Measurements from ENCODE around the gene ZNF462.

Gene ZNF462

GRCh38 chr9:106864373-106865143 is 1.6 kb downstream of the ZNF462 start:
- no peak for DNase-seq (ENCODE audit: low read depth)

GRCh38 chr9:106866243-106866642 is 3.3 kb downstream of the ZNF462 start:
- DNase-seq (ENCODE audit: low read depth), result no peak

- no peak for DNase-seq (ENCODE audit: low read depth)
Measured at GRCh38 chr9:106867286-106867685, 4.3 kb downstream of the ZNF462 start.

- DNase-seq (ENCODE audit: low read depth), result no peak
Measured at GRCh38 chr9:106868087-106868486, 5.1 kb downstream of the ZNF462 start.

- no peak for DNase-seq (ENCODE audit: low read depth)
Measured at GRCh38 chr9:106868565-106868964, 5.6 kb downstream of the ZNF462 start.

- no peak for DNase-seq (ENCODE audit: low read depth)
Measured at GRCh38 chr9:106869028-106869427, 6.1 kb downstream of the ZNF462 start.

GRCh38 chr9:106869458-106869857 is 6.5 kb downstream of the ZNF462 start:
- no peak for DNase-seq (ENCODE audit: low read depth)

- no peak for DNase-seq (ENCODE audit: low read depth)
Measured at GRCh38 chr9:106872641-106873040, 9.7 kb downstream of the ZNF462 start.

- no peak for DNase-seq (ENCODE audit: low read depth)
Measured at GRCh38 chr9:106874031-106874430, 11.1 kb downstream of the ZNF462 start.

- DNase-seq (ENCODE audit: low read depth), result no peak
Measured at GRCh38 chr9:106874652-106875051, 11.7 kb downstream of the ZNF462 start.

- no peak for DNase-seq (ENCODE audit: low read depth)
Measured at GRCh38 chr9:106875529-106875928, 12.6 kb downstream of the ZNF462 start.

GRCh38 chr9:106877345-106877744 is 14.4 kb downstream of the ZNF462 start:
- DNase-seq (ENCODE audit: low read depth), result no peak

GRCh38 chr9:106878081-106878837 is 15.3 kb downstream of the ZNF462 start:
- no peak for DNase-seq (ENCODE audit: low read depth)

GRCh38 chr9:106878934-106879333 is 16.0 kb downstream of the ZNF462 start:
- DNase-seq (ENCODE audit: low read depth), result no peak

GRCh38 chr9:106879439-106879882 is 16.5 kb downstream of the ZNF462 start:
- DNase-seq (ENCODE audit: low read depth), result no peak

- no peak for DNase-seq (ENCODE audit: low read depth)
Measured at GRCh38 chr9:106880081-106880480, 17.1 kb downstream of the ZNF462 start.

- no peak for DNase-seq (ENCODE audit: low read depth)
Measured at GRCh38 chr9:106880863-106881262, 17.9 kb downstream of the ZNF462 start.

- no peak for DNase-seq (ENCODE audit: low read depth)
Measured at GRCh38 chr9:106883030-106883429, 20.1 kb downstream of the ZNF462 start.

- DNase-seq (ENCODE audit: low read depth), result no peak
Measured at GRCh38 chr9:106883626-106884190, 20.7 kb downstream of the ZNF462 start.

GRCh38 chr9:106885451-106885850 is 22.5 kb downstream of the ZNF462 start:
- no peak for DNase-seq (ENCODE audit: low read depth)

GRCh38 chr9:106886111-106887046 is 23.4 kb downstream of the ZNF462 start:
- DNase-seq (ENCODE audit: low read depth), result no peak

GRCh38 chr9:106887066-106887465 is 24.1 kb downstream of the ZNF462 start:
- DNase-seq (ENCODE audit: low read depth), result no peak

Data from T-helper 22 cell (primary cell).